LNCAP (cell line): ENCODE data around the gene CDH13.

Source experiments
- TF ChIP-seq, protein P1 (sequence below): fragments of 450-650 bp; IDR thresholded peaks from 2 replicates; pipeline ENCODE4 v1.5.1; 2017; ENCODE audit warnings: mild to moderate bottlenecking

CDH13 gene

DNA sequence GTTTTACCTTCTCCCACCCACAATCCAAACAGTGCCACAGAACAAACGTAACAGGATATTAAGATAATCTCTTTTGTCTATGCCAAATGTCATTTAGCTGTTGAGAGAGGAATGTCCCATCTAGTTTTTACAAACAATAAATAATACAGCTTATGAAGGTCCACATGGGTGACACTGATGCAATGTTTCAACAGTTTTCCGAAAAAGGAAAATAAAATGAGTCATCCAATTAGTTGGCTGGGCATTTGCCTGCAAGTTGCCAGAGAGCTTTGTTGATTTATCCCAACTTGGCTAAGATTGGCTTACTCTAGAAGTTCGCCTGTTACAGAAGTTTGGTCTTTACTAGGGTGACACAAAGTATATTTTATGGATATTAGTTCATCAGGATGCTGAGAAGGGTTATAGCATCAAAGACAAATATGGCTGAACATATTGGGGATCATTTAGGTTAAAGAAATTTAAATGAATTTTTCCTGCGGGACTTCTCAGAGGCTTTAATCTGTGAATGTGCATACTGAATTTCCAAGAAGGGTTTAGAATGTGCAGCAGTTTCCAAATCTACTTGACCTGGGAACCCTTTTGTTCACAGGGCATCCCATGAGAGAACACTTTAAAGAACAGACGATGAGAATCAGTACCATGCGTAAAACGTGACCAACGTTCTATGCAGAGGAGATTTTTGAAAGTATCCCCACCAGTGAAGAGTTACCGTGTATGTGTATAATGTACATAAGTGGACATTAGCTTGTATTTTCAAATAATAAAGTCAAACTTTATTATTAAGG is 73.1 kb downstream of the CDH13 start:
- TF ChIP-seq, protein P1, sequence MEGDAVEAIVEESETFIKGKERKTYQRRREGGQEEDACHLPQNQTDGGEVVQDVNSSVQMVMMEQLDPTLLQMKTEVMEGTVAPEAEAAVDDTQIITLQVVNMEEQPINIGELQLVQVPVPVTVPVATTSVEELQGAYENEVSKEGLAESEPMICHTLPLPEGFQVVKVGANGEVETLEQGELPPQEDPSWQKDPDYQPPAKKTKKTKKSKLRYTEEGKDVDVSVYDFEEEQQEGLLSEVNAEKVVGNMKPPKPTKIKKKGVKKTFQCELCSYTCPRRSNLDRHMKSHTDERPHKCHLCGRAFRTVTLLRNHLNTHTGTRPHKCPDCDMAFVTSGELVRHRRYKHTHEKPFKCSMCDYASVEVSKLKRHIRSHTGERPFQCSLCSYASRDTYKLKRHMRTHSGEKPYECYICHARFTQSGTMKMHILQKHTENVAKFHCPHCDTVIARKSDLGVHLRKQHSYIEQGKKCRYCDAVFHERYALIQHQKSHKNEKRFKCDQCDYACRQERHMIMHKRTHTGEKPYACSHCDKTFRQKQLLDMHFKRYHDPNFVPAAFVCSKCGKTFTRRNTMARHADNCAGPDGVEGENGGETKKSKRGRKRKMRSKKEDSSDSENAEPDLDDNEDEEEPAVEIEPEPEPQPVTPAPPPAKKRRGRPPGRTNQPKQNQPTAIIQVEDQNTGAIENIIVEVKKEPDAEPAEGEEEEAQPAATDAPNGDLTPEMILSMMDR = no peak

DNA sequence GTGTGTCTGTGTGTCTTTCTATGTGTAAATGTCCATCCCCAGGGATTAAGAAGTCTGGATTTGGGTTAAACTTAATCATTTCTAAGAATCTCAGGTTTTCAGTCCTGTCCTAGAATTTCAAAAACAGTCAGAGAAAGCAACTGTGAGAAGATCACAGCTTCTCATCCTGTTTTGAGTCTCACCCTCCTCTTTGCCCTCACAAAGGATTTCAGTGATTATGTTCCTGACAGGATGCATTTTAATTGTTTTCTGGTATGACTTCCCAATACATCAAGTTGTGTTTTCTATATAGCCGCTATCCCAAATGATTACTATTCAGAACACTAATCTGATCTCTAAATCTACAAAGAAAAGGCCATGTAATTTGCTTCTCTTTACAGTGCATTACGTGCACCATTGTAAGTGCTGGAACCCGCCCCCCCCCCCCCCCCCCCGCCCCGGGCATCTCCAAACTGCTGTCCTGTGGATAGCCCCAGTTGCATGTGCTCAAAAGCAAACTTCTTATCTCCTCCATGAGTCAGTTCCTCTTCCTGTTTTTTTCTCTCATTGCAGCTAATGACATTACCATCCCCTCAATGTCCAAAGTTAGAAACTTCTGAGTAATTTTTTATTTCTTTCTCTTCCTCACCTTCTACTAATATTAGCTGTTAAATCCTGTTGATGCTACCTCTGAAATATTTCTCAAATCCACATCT is 73.9 kb downstream of the CDH13 start:
- TF ChIP-seq, protein P1 = no peak

DNA sequence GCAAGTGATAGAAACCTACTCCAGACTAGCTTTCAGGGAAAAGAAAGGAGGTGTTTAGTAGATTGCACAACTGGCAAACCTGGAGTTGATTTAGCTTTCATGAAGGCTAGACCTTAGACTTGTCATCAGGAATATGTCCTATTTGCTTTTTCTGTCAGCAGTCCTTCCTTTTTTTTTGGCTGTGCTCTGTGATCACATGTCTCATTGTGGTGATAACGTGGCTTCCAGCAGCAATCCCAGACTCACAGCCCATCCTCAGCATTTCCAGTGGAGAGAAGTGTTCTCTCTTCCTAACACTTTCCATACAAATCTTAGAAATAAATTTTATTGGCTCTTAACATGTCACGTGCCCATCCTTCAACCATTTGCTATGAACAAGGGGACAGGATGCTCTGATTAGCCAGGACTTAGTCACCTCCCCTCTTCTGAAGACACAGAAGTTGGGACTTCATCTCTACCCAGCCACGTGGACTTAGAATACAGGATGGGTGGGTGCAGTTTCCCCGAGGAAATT is 74.7 kb downstream of the CDH13 start:
- TF ChIP-seq, protein P1 = no peak

DNA sequence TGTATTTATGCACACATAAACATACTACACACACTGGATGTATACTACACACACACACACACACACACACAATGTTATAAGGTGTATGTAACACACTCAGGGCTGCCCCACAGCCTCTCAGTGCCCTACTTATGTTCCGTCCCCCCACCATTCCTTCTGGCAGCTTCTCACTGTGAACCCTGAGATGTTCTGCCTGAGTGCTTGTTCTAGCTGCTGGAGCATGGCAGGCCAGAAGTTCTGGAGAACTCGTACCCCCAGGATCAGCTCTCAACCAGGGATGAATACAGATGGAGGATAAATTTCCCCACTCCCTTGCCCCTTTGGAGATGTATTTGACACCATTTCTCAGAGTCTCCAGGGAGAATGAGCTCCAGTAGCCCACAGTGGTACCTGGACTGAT is 76.4 kb downstream of the CDH13 start:
- TF ChIP-seq, protein P1 = no peak

DNA sequence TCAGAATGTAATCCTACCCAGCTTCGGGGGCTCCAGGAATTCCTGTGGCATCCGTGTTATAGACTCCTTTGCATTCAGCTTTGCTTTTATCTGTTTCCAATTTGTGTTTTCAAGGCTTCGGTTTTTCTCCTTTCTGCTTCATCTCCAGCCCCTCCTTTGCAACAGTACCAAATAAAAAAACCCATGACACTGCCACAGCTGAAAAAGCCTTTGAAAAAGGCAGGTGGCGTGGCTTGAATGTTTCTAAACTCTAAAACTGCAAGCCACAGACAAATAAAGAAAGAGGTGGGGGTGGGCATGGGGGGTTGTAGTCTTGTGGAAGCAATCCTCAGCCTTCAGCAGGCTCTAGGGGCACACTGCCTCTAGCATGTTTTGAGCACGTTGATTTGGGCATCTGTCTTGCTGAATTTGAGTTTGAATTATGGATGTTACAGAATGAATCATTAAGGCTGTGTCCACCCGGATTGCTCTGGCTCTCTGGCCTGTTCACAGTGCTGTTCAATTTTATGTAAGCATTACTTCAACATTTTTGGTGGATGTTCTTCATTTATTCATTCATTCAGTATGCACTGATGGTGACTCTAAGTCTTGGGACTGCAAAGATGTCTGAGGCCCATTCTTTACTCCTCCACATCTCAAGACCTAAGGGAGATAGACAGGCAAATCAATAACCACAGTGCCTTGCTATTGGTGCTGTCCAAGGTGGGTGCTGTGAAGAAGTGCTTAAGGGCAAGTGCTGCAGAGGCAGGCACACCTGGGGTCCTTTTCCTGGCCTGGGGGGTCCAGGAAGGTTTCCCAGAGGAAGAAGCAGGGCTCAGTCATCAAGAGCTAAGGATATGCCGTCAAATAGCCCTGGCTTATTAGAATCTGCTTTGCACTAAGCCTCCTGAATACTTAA is 77.4 kb downstream of the CDH13 start:
- TF ChIP-seq, protein P1 = no peak

DNA sequence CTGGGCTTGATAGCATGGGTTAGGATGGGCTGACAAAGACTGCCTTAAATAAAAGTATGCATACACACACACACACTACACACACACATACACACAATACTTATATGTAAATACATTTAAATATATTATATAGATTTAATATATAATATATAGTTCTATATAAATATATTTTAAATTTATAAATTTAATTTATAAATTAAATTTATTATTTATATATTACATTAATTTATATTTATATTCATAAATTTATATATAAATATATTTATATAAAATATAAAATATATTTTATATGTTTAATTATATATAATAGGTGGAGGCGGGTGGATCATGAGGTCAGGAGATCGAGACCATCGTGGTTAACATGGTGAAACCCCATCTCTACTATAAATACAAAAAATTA is 83.2 kb downstream of the CDH13 start:
- TF ChIP-seq, protein P1 = no peak

DNA sequence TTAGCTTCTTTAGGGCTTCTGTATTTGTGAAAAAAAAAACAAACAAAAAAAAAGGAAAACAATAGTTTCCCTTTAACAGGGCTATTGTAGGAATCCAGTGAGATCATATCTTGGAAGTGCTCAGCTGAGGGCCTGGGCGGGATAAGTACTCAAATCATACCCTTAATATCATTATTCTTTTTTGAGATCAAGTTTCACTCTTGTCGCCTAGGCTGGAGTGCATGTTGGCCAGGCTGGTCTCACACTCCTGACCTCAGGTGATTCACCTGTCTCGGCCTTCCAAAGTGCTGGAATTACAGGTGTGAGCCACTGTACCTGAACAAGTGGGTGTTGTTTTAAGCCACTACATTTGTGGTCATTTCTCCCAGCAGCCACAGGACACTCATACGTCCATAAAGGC is 87.0 kb downstream of the CDH13 start:
- TF ChIP-seq, protein P1 = no peak
